Activated CD4-positive, alpha-beta T cell treated with anti-CD3 and anti-CD28 coated beads, Interleukin-2, amount 10 ng/mL, durations not matched to agents 24 days and 14 days (primary cell): Measurements from ENCODE around the gene CLCN4. TPM values are rescaled to one million over a fixed set of nuclear protein-coding genes. Genes with fewer than 3 reads are reported as not detected.

Experiments
- DNase-seq: peaks from one replicate; pipeline ENCODE4 v3.0.0; 2022
- H3K27ac Mint-ChIP-seq: one replicate; pipeline ENCODE4 v1.8.0; 2022; ENCODE audit warnings: mild to moderate bottlenecking, mixed read lengths
- H3K27me3 Mint-ChIP-seq: one replicate; pipeline ENCODE4 v1.8.0; 2022; ENCODE audit warnings: mixed read lengths
- H3K36me3 Mint-ChIP-seq: one replicate; pipeline ENCODE4 v1.8.0; 2022; ENCODE audit warnings: low read depth, mild to moderate bottlenecking, mixed read lengths
- H3K4me1 Mint-ChIP-seq: one replicate; pipeline ENCODE4 v1.8.0; 2021; ENCODE audit warnings: mixed read lengths
- H3K4me3 Mint-ChIP-seq: one replicate; pipeline ENCODE4 v1.8.0; 2022; ENCODE audit warnings: mild to moderate bottlenecking, moderate library complexity, mixed read lengths
- H3K9me3 Mint-ChIP-seq: one replicate; pipeline ENCODE4 v1.8.0; 2021; ENCODE audit warnings: mixed read lengths
- intact Hi-C: fragments of 100-400 bp; cut with micrococcal nuclease; formaldehyde crosslinking; loops from one replicate; pipeline ENCODE4 v1.15.1; 2023
- total RNA-seq: library from RNA; stranded (reverse); gene quantifications from 2 replicates; pipeline ENCODE4 v1.2.3, GENCODE V29; 2022

The CLCN4 gene
- total RNA-seq, 1 donor from 2014 or later: not detected

DNA sequence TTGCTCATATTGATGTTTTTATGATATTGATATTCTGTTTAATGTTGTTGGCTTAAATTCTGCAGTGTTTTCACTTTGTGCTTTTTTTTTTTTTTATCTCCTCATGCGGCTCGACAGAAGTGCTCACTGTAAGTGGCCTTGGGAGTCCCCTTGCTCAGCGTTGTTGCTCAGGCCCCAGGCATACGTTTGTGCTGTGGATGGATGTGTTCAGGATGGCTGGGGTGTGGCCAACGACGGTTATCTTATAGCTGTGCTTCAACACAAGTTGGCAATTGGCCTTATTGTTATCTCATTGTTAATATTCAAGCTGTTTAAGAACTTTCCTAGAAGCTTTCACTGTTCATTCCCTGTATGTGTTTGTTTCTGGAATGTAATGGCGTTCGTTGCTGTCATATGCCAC is 36.4 kb upstream of the CLCN4 start:
- no peak overlapping the region for H3K27ac Mint-ChIP-seq
- H3K27me3 Mint-ChIP-seq: no peaks in the 10 kb centered on the region
- peaks cover 9% of the 10 kb centered on the region for H3K4me1 Mint-ChIP-seq
- intact Hi-C loops: no loop called here
- H3K9me3 Mint-ChIP-seq: no peaks in the 10 kb centered on the region
- H3K4me3 Mint-ChIP-seq: no peak overlapping the region
- peaks cover 18% of the 10 kb centered on the region for H3K36me3 Mint-ChIP-seq
- no peak for DNase-seq

DNA sequence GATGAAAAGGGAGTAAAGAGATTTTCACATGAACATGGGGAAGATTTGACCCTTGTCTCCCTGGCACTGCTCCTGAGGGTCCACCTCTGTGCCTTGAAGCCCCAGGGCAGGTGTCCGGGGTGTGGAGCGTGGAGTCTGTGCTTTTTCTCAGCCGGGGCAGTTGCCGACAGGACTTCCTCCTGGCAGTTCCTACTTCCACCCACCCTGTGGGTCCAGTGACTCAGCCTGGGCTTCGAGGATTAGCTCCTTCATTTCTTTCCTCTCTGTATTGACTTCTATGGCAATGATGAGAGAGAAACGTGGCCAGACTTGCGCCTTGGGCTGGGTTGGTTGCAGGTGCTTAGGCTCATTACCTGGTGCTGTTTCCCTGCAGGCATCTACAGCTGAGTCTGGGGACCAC is 35.9 kb upstream of the CLCN4 start:
- Mint-ChIP-seq H3K27ac (no peak overlapping the region), H3K4me3 (no peak overlapping the region), H3K4me1 (peaks cover 9% of the 10 kb centered on the region), H3K9me3 (no peaks in the 10 kb centered on the region), H3K27me3 (no peaks in the 10 kb centered on the region), H3K36me3 (peaks cover 18% of the 10 kb centered on the region)
- intact Hi-C loops: no loop called here
- DNase-seq: no peak

DNA sequence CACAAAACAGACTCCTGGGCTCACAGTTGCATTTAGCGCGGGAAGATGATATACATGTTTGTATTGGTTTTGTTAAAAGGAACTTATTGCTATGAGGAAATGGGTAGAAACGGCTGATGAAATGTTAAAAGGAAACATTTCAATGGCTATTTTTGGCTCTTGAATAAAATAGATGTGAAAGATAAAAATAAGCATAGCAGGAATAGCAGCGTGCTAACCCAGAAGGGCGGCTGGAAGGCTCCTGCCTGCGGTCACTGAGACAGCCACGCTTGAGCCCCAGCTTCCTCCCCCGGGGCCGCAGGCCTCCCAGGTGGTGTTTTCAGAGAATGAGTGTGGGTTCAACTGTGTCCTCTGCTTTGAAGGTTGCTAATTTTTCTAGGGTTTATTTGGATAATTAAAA is 35.0 kb upstream of the CLCN4 start:
- Mint-ChIP-seq H3K4me3 (no peak overlapping the region), H3K9me3 (no peaks in the 10 kb centered on the region), H3K27ac (no peak overlapping the region), H3K4me1 (peaks cover 4% of the 10 kb centered on the region), H3K27me3 (no peaks in the 10 kb centered on the region), H3K36me3 (peaks cover 14% of the 10 kb centered on the region)
- intact Hi-C loops: no loop called here
- no peak for DNase-seq

GRCh38 chrX:10124506-10125247 is 32.1 kb upstream of the CLCN4 start:
- intact Hi-C loops: no loop called here
- no peaks in the 10 kb centered on the region for H3K27me3 Mint-ChIP-seq
- no peak overlapping the region for H3K27ac Mint-ChIP-seq

GRCh38 chrX:10125248-10125615 is 31.5 kb upstream of the CLCN4 start:
- intact Hi-C loops: no loop called here
- Mint-ChIP-seq H3K36me3 (peaks cover 9% of the 10 kb centered on the region), H3K27me3 (no peaks in the 10 kb centered on the region), H3K27ac (no peak overlapping the region), H3K4me3 (no peak overlapping the region), H3K9me3 (no peaks in the 10 kb centered on the region), H3K4me1 (no peaks in the 10 kb centered on the region)
- DNase-seq: no peak

More at GRCh38 chrX:10124506-10125247, 32.1 kb upstream of the CLCN4 start:
- DNase-seq: no peak
- H3K4me3 Mint-ChIP-seq: no peak overlapping the region
- peaks cover 9% of the 10 kb centered on the region for H3K36me3 Mint-ChIP-seq
- H3K9me3 Mint-ChIP-seq: no peaks in the 10 kb centered on the region
- H3K4me1 Mint-ChIP-seq: no peaks in the 10 kb centered on the region

- H3K36me3 Mint-ChIP-seq: peaks cover 11% of the 10 kb centered on the region
- H3K4me3 Mint-ChIP-seq: no peak overlapping the region
- H3K9me3 Mint-ChIP-seq: no peaks in the 10 kb centered on the region
- no peak overlapping the region for H3K27ac Mint-ChIP-seq
- no peak for DNase-seq
- no peaks in the 10 kb centered on the region for H3K27me3 Mint-ChIP-seq
- intact Hi-C loops: no loop called here
- H3K4me1 Mint-ChIP-seq: no peaks in the 10 kb centered on the region
These were observed 30.7 kb upstream of the CLCN4 start for GRCh38 chrX:10126044-10126443.

GRCh38 chrX:10126834-10127233 is 29.9 kb upstream of the CLCN4 start:
- intact Hi-C loops: no loop called here
- no peaks in the 10 kb centered on the region for H3K9me3 Mint-ChIP-seq
- no peak for DNase-seq

DNA sequence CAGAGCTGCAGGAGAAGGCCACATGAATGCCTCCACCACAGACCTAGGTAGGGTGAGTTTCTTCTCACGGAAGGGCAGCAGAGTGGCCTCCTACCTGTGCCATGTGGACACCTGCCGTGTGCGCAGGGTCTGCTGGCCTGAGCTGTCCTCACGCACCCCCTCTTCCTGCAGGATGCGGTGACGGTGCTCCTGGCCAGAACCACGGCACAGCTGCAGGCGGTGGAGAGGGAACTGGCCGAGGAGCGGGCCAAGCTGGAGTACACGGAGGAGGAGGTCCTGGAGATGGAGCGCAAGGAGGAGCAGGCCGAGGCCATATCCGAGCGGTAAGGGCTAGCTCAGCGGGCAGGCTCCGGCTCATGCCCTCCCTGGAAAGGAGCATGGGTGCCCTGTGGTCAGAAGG is 28.4 kb upstream of the CLCN4 start:
- Mint-ChIP-seq H3K4me3 (no peak overlapping the region), H3K4me1 (no peaks in the 10 kb centered on the region), H3K27ac (no peak overlapping the region), H3K9me3 (no peaks in the 10 kb centered on the region), H3K27me3 (no peaks in the 10 kb centered on the region), H3K36me3 (peaks cover 13% of the 10 kb centered on the region)
- intact Hi-C loops: no loop called here
- no peak for DNase-seq

More at GRCh38 chrX:10126834-10127233, 29.9 kb upstream of the CLCN4 start:
- Mint-ChIP-seq H3K4me1 (no peaks in the 10 kb centered on the region), H3K4me3 (no peak overlapping the region), H3K27ac (no peak overlapping the region), H3K36me3 (peaks cover 12% of the 10 kb centered on the region), H3K27me3 (no peaks in the 10 kb centered on the region)

DNA sequence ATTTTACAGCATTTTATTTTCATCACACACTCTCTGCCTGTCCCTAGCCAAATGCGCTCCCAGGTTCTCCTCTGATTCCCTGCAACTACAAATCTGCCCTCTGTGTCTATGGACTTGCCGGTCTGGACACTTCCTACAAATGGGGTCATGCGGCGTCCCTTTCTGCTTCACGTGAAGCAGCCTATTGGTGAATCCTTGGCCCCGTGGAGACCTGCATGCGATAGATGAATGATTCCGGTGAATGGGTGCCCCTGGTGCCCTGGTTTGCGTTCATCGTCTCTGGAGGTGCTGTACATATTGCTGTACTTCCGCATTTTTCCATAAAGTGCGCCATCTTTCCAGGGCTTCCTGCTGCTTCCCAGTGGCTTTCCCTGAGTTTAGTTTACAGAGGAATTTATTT is 27.5 kb upstream of the CLCN4 start:
- Mint-ChIP-seq H3K4me1 (no peaks in the 10 kb centered on the region), H3K4me3 (no peak overlapping the region), H3K9me3 (no peaks in the 10 kb centered on the region), H3K27ac (no peak overlapping the region), H3K27me3 (no peaks in the 10 kb centered on the region), H3K36me3 (peaks cover 16% of the 10 kb centered on the region)
- intact Hi-C loops: no loop called here
- no peak for DNase-seq

- H3K27me3 Mint-ChIP-seq: no peaks in the 10 kb centered on the region
- H3K36me3 Mint-ChIP-seq: peaks cover 16% of the 10 kb centered on the region
- no peak overlapping the region for H3K27ac Mint-ChIP-seq
- no peaks in the 10 kb centered on the region for H3K4me1 Mint-ChIP-seq
- H3K4me3 Mint-ChIP-seq: no peak overlapping the region
- no peak for DNase-seq
- intact Hi-C loops: no loop called here
- H3K9me3 Mint-ChIP-seq: no peaks in the 10 kb centered on the region
These were observed 26.4 kb upstream of the CLCN4 start for GRCh38 chrX:10130354-10130753.

GRCh38 chrX:10133980-10134676 is 22.6 kb upstream of the CLCN4 start:
- Mint-ChIP-seq H3K27me3 (no peaks in the 10 kb centered on the region), H3K9me3 (no peaks in the 10 kb centered on the region), H3K4me1 (no peaks in the 10 kb centered on the region), H3K27ac (no peak overlapping the region), H3K36me3 (peaks cover 16% of the 10 kb centered on the region), H3K4me3 (no peak overlapping the region)
- intact Hi-C loops: no loop called here
- DNase-seq: no peak

DNA sequence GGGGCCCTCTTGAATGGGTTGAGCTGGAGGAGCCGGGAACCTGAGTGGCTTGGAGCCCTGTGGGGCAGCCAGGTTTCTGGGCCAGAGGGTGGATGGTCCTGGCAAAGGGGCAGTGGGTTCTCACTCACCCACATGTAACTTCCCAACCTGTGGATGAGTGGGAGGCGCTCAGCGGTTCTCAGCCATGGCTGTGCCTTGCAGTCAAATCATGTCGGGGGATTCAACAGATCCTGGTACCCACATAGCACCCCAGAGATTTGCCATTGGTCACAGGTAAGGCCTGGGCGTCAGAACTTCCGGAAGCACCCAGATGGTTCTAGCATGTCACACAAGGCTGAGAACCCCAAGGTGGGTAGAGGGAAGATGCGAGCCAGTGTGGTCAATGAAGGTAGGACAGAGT is 21.9 kb upstream of the CLCN4 start:
- no peaks in the 10 kb centered on the region for H3K4me1 Mint-ChIP-seq
- peaks cover 15% of the 10 kb centered on the region for H3K36me3 Mint-ChIP-seq
- no peak for DNase-seq
- H3K27me3 Mint-ChIP-seq: no peaks in the 10 kb centered on the region
- intact Hi-C loops: no loop called here
- H3K27ac Mint-ChIP-seq: no peak overlapping the region
- H3K4me3 Mint-ChIP-seq: no peak overlapping the region
- no peaks in the 10 kb centered on the region for H3K9me3 Mint-ChIP-seq

DNA sequence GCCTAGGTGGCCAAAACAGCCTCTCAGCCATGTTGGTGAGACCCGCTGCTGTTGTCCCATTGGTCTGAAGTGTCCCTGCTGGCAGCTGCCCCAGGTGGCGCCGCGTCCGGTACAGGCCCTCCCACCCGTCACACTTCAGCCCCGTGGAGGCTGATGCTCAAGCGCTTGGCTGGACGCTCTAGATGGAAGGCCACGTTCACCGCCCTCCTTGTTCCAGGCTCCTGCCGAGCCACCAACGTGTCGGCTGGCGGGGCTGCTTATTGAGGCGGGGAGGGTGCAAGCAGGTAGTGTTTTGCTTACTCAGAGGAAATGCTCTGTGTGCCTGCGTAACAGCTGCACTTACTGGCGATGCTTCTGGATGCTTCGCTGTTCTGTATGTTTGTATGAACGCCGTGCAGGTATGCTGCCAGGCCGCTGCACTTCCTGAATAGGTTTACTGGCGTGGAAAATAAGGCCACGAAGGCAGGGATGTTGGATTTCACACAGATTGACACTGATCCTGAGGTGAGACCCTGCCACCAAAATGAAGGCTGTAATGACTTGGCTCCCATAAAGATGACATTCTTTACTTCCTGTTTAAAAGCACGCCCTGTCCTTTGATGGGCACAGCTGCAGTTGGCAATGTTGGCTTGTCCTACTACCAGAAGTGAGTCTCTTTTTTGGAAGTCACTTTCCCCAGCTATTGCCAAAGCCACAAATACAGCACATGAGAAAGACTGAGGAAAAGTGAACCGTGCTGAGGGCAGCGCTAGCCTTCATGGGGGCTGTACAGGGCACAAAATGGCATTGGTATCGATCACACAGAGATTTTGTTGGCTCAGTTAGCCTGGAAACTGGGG is 21.0 kb upstream of the CLCN4 start:
- no peak overlapping the region for H3K4me3 Mint-ChIP-seq
- H3K36me3 Mint-ChIP-seq: peaks cover 17% of the 10 kb centered on the region
- no peak overlapping the region for H3K27ac Mint-ChIP-seq
- no peak for DNase-seq
- H3K4me1 Mint-ChIP-seq: no peaks in the 10 kb centered on the region
- intact Hi-C loops: no loop called here
- H3K27me3 Mint-ChIP-seq: no peaks in the 10 kb centered on the region
- H3K9me3 Mint-ChIP-seq: no peaks in the 10 kb centered on the region

GRCh38 chrX:10138726-10139125 is 18.0 kb upstream of the CLCN4 start:
- Mint-ChIP-seq H3K27ac (no peak overlapping the region), H3K4me3 (no peak overlapping the region), H3K4me1 (no peaks in the 10 kb centered on the region), H3K36me3 (peaks cover 14% of the 10 kb centered on the region), H3K9me3 (no peaks in the 10 kb centered on the region), H3K27me3 (no peaks in the 10 kb centered on the region)
- intact Hi-C loops: no loop called here
- no peak for DNase-seq
